ENCODE data around the gene UNC13C. TPM values are rescaled to one million over a fixed set of nuclear protein-coding genes. Genes with fewer than 3 reads are reported as not detected.

UNC13C gene
- total RNA-seq, 1 experiment from 2014 or later = not detected

- no peak for ATAC-seq
- intact Hi-C loops (cut with micrococcal nuclease) = no loop called here
- Histone ChIP-seq H3K4me3 (replicated peaks in 1 of 2; ENCODE audit: low read depth in 1 of 2, low read length in 2 of 2) (no peak overlapping the region), H3K4me1 (ENCODE audit: control insufficient read depth in 1 of 2, insufficient read depth in 2 of 2, low read length in 2 of 2) (no peaks in the 10 kb centered on the region), H3K9ac (ENCODE audit: low read length) (no peak overlapping the region), H3K9me3 (ENCODE audit: control insufficient read depth in 1 of 2, insufficient read depth in 1 of 2, low read depth in 1 of 2, low read length in 2 of 2) (peaks cover 0 to 10% of the 10 kb centered on the region in 2 experiments; a peak in 2 of 4 replicates), H3K36me3 (ENCODE audit: control insufficient read depth in 1 of 2, insufficient read depth in 2 of 2, low read length in 2 of 2) (no peaks in the 10 kb centered on the region), H3K79me2 (ENCODE audit: insufficient read depth, low read length) (no peaks in the 10 kb centered on the region), H3K27me3 (ENCODE audit: insufficient read depth, low read length) (no peaks in the 10 kb centered on the region), H3K27ac (ENCODE audit: low read depth, low read length) (no peak overlapping the region), H3K4me2 (ENCODE audit: low read length) (no peak overlapping the region), H4K20me1 (ENCODE audit: insufficient read depth) (no peaks in the 10 kb centered on the region), H2AFZ (ENCODE audit: low read depth, low read length, poor library complexity, severe bottlenecking) (no peak overlapping the region), H3K9me2 (ENCODE audit: insufficient read depth) (no peaks in the 10 kb centered on the region)
- no TSS peak for BruUV-seq (replicated peaks)
- no peak for DNase-seq (ENCODE audit: low read depth, low spot score)
- RAD21 ChIA-PET (ENCODE audit: low non-redundant PET in 1 of 2, low total read pairs in 2 of 2, uncharacterized antibody in 2 of 2, unreplicated experiment in 2 of 2) = no interaction called here
- CTCF ChIA-PET = no interaction called here
- TF ChIP-seq POLR2AphosphoS5 (IDR thresholded peaks at IDR 0.05; ENCODE audit: low read depth, low read length) (no peak), SP1 (IDR thresholded peaks at IDR 0.05; ENCODE audit: low read depth) (no peak), MAX (IDR thresholded peaks at IDR 0.05) (no peak), REST (IDR thresholded peaks at IDR 0.05; ENCODE audit: low read depth) (no peak), CTCF (IDR thresholded peaks at IDR 0.05 in 2 of 3, conservative IDR thresholded peaks at IDR 0.05 in 1 of 3; ENCODE audit: borderline replicate concordance in 1 of 3, insufficient read depth in 1 of 3, low read depth in 2 of 3, low read length in 2 of 3) (no peak), EZH2 (IDR thresholded peaks at IDR 0.05) (no peak), SIN3A (IDR thresholded peaks at IDR 0.05; ENCODE audit: low read depth) (no peak), SRF (IDR thresholded peaks at IDR 0.05; ENCODE audit: low read depth) (no peak)
- POLR2A ChIA-PET = no interaction called here
Observed at GRCh38 chr15:54131410-54131809, 153.2 kb downstream of the UNC13C start.

All from HCT116 (cell line).